ENCODE data around the gene CDHR1.

Gene CDHR1

DNA sequence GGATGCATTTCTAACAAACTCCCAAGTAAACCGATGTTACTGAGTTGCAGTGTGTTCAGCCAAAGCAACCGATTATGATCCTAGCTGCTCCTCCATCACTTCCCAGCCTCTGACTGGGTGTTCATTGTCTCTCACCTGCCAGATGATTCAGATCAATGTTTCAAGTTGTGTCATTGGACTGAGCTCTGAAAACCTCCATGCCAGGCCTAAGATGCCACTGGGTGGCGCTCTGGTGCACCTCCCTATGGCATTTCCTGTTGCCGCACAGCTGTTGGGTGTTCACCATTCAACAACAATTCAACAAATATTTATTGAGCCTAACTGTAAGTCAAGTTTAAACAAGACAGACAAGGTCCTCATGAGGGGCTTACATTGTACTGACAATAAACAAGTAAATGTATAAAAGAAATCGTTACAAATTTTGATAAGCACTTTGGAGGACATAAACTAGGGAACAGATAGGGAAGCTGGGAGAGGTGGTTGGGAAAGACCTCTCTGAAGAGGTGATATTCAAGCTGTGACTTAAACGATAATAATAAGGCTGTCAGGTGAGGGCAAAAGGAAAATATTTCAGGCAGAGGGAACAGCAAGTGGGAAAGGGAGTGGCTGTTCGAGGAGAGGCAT lies 73.3 kb downstream of the CDHR1 start:
- no peak for DNase-seq

DNA sequence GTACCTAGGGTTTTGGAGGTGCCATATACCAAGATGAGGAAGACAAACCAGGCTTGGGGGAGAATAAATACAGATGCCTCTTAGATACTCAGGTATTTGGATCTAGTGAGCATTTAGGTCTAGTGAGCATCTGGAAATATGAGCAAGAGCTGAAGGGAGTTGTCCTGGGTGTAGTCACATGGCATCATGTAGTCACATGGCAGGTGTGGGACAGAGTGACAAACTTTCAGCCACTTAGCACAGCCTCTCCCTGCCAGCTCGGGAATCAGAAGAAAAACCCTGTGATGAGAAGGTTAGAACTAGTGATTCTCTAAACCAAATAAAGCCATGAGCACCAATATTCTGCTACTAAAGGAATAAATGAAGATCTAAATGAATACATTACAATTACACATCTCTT lies 74.8 kb downstream of the CDHR1 start:
- DNase-seq: no peak
